ENCODE data around the gene EML6. TPM values are rescaled to one million over a fixed set of nuclear protein-coding genes. Genes with fewer than 3 reads are reported as not detected.

Gene EML6
- total RNA-seq, 1 experiment from 2014 or later, result 6.6 TPM

- Histone ChIP-seq H3K27me3 (ENCODE audit: insufficient read depth, low read length) (no peaks in the 10 kb centered on the region), H3K9ac (ENCODE audit: low read length) (no peak overlapping the region), H3K4me3 (replicated peaks in 1 of 2; ENCODE audit: low read depth in 1 of 2, low read length in 2 of 2) (no peak overlapping the region), H2AFZ (ENCODE audit: low read depth, low read length, poor library complexity, severe bottlenecking) (no peak overlapping the region), H3K36me3 (ENCODE audit: control insufficient read depth in 1 of 2, insufficient read depth in 2 of 2, low read length in 2 of 2) (no peaks in the 10 kb centered on the region), H3K27ac (ENCODE audit: low read depth, low read length) (no peak overlapping the region), H3K9me3 (ENCODE audit: control insufficient read depth in 1 of 2, insufficient read depth in 1 of 2, low read depth in 1 of 2, low read length in 2 of 2) (peaks cover 5 to 6% of the 10 kb centered on the region in 2 experiments; a peak in 1 of 4 replicates), H3K9me2 (ENCODE audit: insufficient read depth) (no peaks in the 10 kb centered on the region), H3K4me2 (ENCODE audit: low read length) (no peak overlapping the region), H3K4me1 (ENCODE audit: control insufficient read depth in 1 of 2, insufficient read depth in 2 of 2, low read length in 2 of 2) (no peaks in the 10 kb centered on the region), H3K79me2 (ENCODE audit: insufficient read depth, low read length) (no peaks in the 10 kb centered on the region), H4K20me1 (ENCODE audit: insufficient read depth) (no peaks in the 10 kb centered on the region)
- no peak for TF ChIP-seq SP1 (IDR thresholded peaks at IDR 0.05; ENCODE audit: low read depth)
- TF ChIP-seq ZNF274 (IDR thresholded peaks at IDR 0.05; ENCODE audit: low read depth, low read length), result no peak
- TF ChIP-seq SIN3A (IDR thresholded peaks at IDR 0.05; ENCODE audit: low read depth), result no peak
- TF ChIP-seq CTCF (IDR thresholded peaks at IDR 0.05 in 2 of 3, conservative IDR thresholded peaks at IDR 0.05 in 1 of 3; ENCODE audit: borderline replicate concordance in 1 of 3, insufficient read depth in 1 of 3, low read depth in 2 of 3, low read length in 2 of 3), result no peak
- TF ChIP-seq TCF7L2 (IDR thresholded peaks at IDR 0.05; ENCODE audit: borderline replicate concordance, extremely low read depth, insufficient read depth, insufficient read length), result no peak
- TF ChIP-seq JUND (IDR thresholded peaks at IDR 0.05), result no peak
- TF ChIP-seq ZFX (IDR thresholded peaks at IDR 0.05), result no peak
- no peak for TF ChIP-seq EZH2phosphoT487 (IDR thresholded peaks at IDR 0.05; ENCODE audit: borderline replicate concordance)
- TF ChIP-seq REST (IDR thresholded peaks at IDR 0.05; ENCODE audit: low read depth), result no peak
- TF ChIP-seq RAD21 (IDR thresholded peaks at IDR 0.05; ENCODE audit: low read depth), result no peak
- no peak for TF ChIP-seq POLR2AphosphoS5 (IDR thresholded peaks at IDR 0.05; ENCODE audit: low read depth, low read length)
- TF ChIP-seq ATF3 (IDR thresholded peaks at IDR 0.05), result no peak
- no peak for TF ChIP-seq POLR2A (IDR thresholded peaks at IDR 0.05; ENCODE audit: borderline replicate concordance, extremely low read depth, insufficient read depth, insufficient read length)
- TF ChIP-seq MAX (IDR thresholded peaks at IDR 0.05), result no peak
- TF ChIP-seq ELF1 (IDR thresholded peaks at IDR 0.05; ENCODE audit: borderline replicate concordance, low read depth), result no peak
- TF ChIP-seq FOSL1 (IDR thresholded peaks at IDR 0.05; ENCODE audit: low read depth), result no peak
- TF ChIP-seq CEBPB (IDR thresholded peaks at IDR 0.05; ENCODE audit: low read depth), result no peak
- no peak for TF ChIP-seq SRF (IDR thresholded peaks at IDR 0.05; ENCODE audit: low read depth)
- ATAC-seq (no peak), DNase-seq (ENCODE audit: low read depth, low spot score) (no peak)
- CTCF ChIA-PET, result no interaction called here
- RAD21 ChIA-PET (ENCODE audit: low non-redundant PET in 1 of 2, low total read pairs in 2 of 2, uncharacterized antibody in 2 of 2, unreplicated experiment in 2 of 2), result no interaction called here
- POLR2A ChIA-PET, result no interaction called here
- intact Hi-C loops (cut with micrococcal nuclease), result no loop called here
- BruUV-seq (replicated peaks), result no TSS peak
Measured at GRCh38 chr2:54916637-54917036, 193.2 kb downstream of the EML6 start.

All from HCT116 (cell line).